ENCODE results near the gene PCMTD2.

The PCMTD2 gene

GRCh38 chr20:64257107-64257757 is 1.7 kb downstream of the PCMTD2 start:
- Histone ChIP-seq H3K27ac (ENCODE audit: low read length) (no peak overlapping the region), H3K27me3 (ENCODE audit: control insufficient read depth, insufficient read depth, low read length) (no peaks in the 10 kb centered on the region), H3K9me3 (ENCODE audit: control insufficient read depth, insufficient read depth, low read length) (no peaks in the 10 kb centered on the region), H3K36me3 (ENCODE audit: control insufficient read depth, insufficient read depth, low read length) (no peaks in the 10 kb centered on the region), H3K4me3 (ENCODE audit: low read length) (no peak overlapping the region), H3K4me1 (ENCODE audit: control insufficient read depth, insufficient read depth, low read length) (peaks cover 1% of the 10 kb centered on the region; the same call in 1 of the 2 replicates)
- no peak for DNase-seq (ENCODE audit: low read depth, low spot score)
- 100% methylated on average over 2 of the region's 13 CpGs for WGBS (ENCODE audit: insufficient coverage, insufficient read length)

- Histone ChIP-seq H3K4me3 (ENCODE audit: low read length) (no peak overlapping the region), H3K4me1 (ENCODE audit: control insufficient read depth, insufficient read depth, low read length) (peaks cover 1% of the 10 kb centered on the region; the same call in 1 of the 2 replicates), H3K36me3 (ENCODE audit: control insufficient read depth, insufficient read depth, low read length) (no peaks in the 10 kb centered on the region), H3K9me3 (ENCODE audit: control insufficient read depth, insufficient read depth, low read length) (no peaks in the 10 kb centered on the region), H3K27me3 (ENCODE audit: control insufficient read depth, insufficient read depth, low read length) (no peaks in the 10 kb centered on the region), H3K27ac (ENCODE audit: low read length) (no peak overlapping the region)
- WGBS (ENCODE audit: insufficient coverage, insufficient read length): no CpG with 5 or more reads among the region's 9 CpGs
- no peak for DNase-seq (ENCODE audit: low read depth, low spot score)
Observed at GRCh38 chr20:64258071-64258823, 2.7 kb downstream of the PCMTD2 start.

GRCh38 chr20:64260239-64260638 is 4.7 kb downstream of the PCMTD2 start:
- Histone ChIP-seq H3K27ac (ENCODE audit: low read length) (no peak overlapping the region), H3K9me3 (ENCODE audit: control insufficient read depth, insufficient read depth, low read length) (no peaks in the 10 kb centered on the region), H3K36me3 (ENCODE audit: control insufficient read depth, insufficient read depth, low read length) (no peaks in the 10 kb centered on the region), H3K4me3 (ENCODE audit: low read length) (no peak overlapping the region), H3K4me1 (ENCODE audit: control insufficient read depth, insufficient read depth, low read length) (peaks cover 1% of the 10 kb centered on the region; the same call in 1 of the 2 replicates), H3K27me3 (ENCODE audit: control insufficient read depth, insufficient read depth, low read length) (no peaks in the 10 kb centered on the region)
- WGBS (ENCODE audit: insufficient coverage, insufficient read length): no CpG with 5 or more reads among the region's 6 CpGs
- DNase-seq (ENCODE audit: low read depth, low spot score): no peak

GRCh38 chr20:64261138-64261537 is 5.6 kb downstream of the PCMTD2 start:
- Histone ChIP-seq H3K4me3 (ENCODE audit: low read length) (no peak overlapping the region), H3K36me3 (ENCODE audit: control insufficient read depth, insufficient read depth, low read length) (no peaks in the 10 kb centered on the region), H3K27ac (ENCODE audit: low read length) (no peak overlapping the region), H3K27me3 (ENCODE audit: control insufficient read depth, insufficient read depth, low read length) (no peaks in the 10 kb centered on the region), H3K9me3 (ENCODE audit: control insufficient read depth, insufficient read depth, low read length) (no peaks in the 10 kb centered on the region), H3K4me1 (ENCODE audit: control insufficient read depth, insufficient read depth, low read length) (peaks cover 1% of the 10 kb centered on the region; the same call in 1 of the 2 replicates)
- no CpG with 5 or more reads among the region's 9 CpGs for WGBS (ENCODE audit: insufficient coverage, insufficient read length)
- DNase-seq (ENCODE audit: low read depth, low spot score): no peak

GRCh38 chr20:64264091-64264490 is 8.5 kb downstream of the PCMTD2 start:
- no CpG with 5 or more reads among the region's 4 CpGs for WGBS (ENCODE audit: insufficient coverage, insufficient read length)
- no peak overlapping the region for H3K4me3 ChIP-seq (ENCODE audit: low read length)
- no peaks in the 10 kb centered on the region for H3K9me3 ChIP-seq (ENCODE audit: control insufficient read depth, insufficient read depth, low read length)
- no peaks in the 10 kb centered on the region for H3K27me3 ChIP-seq (ENCODE audit: control insufficient read depth, insufficient read depth, low read length)
- DNase-seq (ENCODE audit: low read depth, low spot score): no peak
- no peak overlapping the region for H3K27ac ChIP-seq (ENCODE audit: low read length)
- no peaks in the 10 kb centered on the region for H3K36me3 ChIP-seq (ENCODE audit: control insufficient read depth, insufficient read depth, low read length)
- H3K4me1 ChIP-seq (ENCODE audit: control insufficient read depth, insufficient read depth, low read length): no peaks in the 10 kb centered on the region

GRCh38 chr20:64265201-64265600 is 9.7 kb downstream of the PCMTD2 start:
- Histone ChIP-seq H3K4me3 (ENCODE audit: low read length) (no peak overlapping the region), H3K9me3 (ENCODE audit: control insufficient read depth, insufficient read depth, low read length) (no peaks in the 10 kb centered on the region), H3K36me3 (ENCODE audit: control insufficient read depth, insufficient read depth, low read length) (no peaks in the 10 kb centered on the region), H3K27ac (ENCODE audit: low read length) (no peak overlapping the region), H3K4me1 (ENCODE audit: control insufficient read depth, insufficient read depth, low read length) (no peaks in the 10 kb centered on the region), H3K27me3 (ENCODE audit: control insufficient read depth, insufficient read depth, low read length) (no peaks in the 10 kb centered on the region)
- DNase-seq (ENCODE audit: low read depth, low spot score): no peak
- no CpG with 5 or more reads among the region's 5 CpGs for WGBS (ENCODE audit: insufficient coverage, insufficient read length)

DNA sequence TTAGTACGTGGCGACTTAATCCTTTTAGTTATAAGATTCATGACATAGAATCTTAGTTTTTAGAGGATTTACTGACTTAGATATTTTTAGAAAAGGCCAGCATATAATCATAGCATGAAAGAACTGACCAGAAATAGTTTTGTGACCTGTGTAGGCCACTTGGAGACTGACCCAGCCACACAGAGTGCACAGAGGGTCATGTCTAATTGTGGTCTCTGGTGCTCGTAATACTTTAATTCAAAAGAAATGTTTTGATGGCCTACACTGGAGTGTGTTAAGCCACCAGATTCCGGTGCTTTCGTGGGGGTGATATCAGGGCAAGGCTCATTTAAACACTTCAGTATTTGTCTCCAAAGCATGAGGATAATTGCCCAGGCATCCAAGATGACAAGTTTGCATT is 11.4 kb downstream of the PCMTD2 start:
- Histone ChIP-seq H3K9me3 (ENCODE audit: control insufficient read depth, insufficient read depth, low read length) (no peaks in the 10 kb centered on the region), H3K36me3 (ENCODE audit: control insufficient read depth, insufficient read depth, low read length) (no peaks in the 10 kb centered on the region), H3K27ac (ENCODE audit: low read length) (no peak overlapping the region), H3K4me3 (ENCODE audit: low read length) (no peak overlapping the region), H3K4me1 (ENCODE audit: control insufficient read depth, insufficient read depth, low read length) (no peaks in the 10 kb centered on the region), H3K27me3 (ENCODE audit: control insufficient read depth, insufficient read depth, low read length) (no peaks in the 10 kb centered on the region)
- no peak for DNase-seq (ENCODE audit: low read depth, low spot score)
- no CpG with 5 or more reads among the region's 5 CpGs for WGBS (ENCODE audit: insufficient coverage, insufficient read length)

DNA sequence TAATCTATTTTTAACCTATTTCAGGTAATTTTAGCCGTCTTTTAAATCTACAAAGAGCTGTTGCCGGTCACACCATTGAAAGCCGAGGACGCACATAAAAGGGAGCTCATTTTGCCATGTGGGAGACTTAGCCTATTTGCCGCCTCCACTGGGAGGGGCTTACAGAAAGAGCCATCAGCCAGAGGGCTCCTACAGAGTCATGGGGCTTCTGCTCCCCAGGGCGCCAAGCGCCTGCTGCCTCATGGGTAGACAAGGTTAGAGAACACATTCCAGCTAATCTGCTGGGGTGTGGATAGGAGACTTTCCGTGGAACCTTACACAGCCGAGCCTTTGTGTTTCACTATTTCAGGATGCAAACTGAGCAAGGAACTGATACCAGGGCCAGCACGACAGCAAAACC is 12.6 kb downstream of the PCMTD2 start:
- no peak for DNase-seq (ENCODE audit: low read depth, low spot score)
- no CpG with 5 or more reads among the region's 10 CpGs for WGBS (ENCODE audit: insufficient coverage, insufficient read length)
- no peaks in the 10 kb centered on the region for H3K27me3 ChIP-seq (ENCODE audit: control insufficient read depth, insufficient read depth, low read length)
- H3K4me1 ChIP-seq (ENCODE audit: control insufficient read depth, insufficient read depth, low read length): no peaks in the 10 kb centered on the region
- no peaks in the 10 kb centered on the region for H3K36me3 ChIP-seq (ENCODE audit: control insufficient read depth, insufficient read depth, low read length)
- H3K27ac ChIP-seq (ENCODE audit: low read length): no peak overlapping the region
- H3K9me3 ChIP-seq (ENCODE audit: control insufficient read depth, insufficient read depth, low read length): no peaks in the 10 kb centered on the region
- H3K4me3 ChIP-seq (ENCODE audit: low read length): no peak overlapping the region

GRCh38 chr20:64269604-64270411 is 14.3 kb downstream of the PCMTD2 start:
- 0 out of 2 replicates have a peak, but pooled peaks cover 2% of the 10 kb centered on the region for H3K36me3 ChIP-seq (ENCODE audit: control insufficient read depth, insufficient read depth, low read length)
- H3K9me3 ChIP-seq (ENCODE audit: control insufficient read depth, insufficient read depth, low read length): no peaks in the 10 kb centered on the region
- no peak overlapping the region for H3K4me3 ChIP-seq (ENCODE audit: low read length)
- H3K27ac ChIP-seq (ENCODE audit: low read length): no peak overlapping the region
- no peaks in the 10 kb centered on the region for H3K4me1 ChIP-seq (ENCODE audit: control insufficient read depth, insufficient read depth, low read length)
- DNase-seq (ENCODE audit: low read depth, low spot score): no peak
- no peaks in the 10 kb centered on the region for H3K27me3 ChIP-seq (ENCODE audit: control insufficient read depth, insufficient read depth, low read length)
- over 99% methylated on average over 15 of the region's 53 CpGs for WGBS (ENCODE audit: insufficient coverage, insufficient read length)

GRCh38 chr20:64271636-64272035 is 16.1 kb downstream of the PCMTD2 start:
- DNase-seq (ENCODE audit: low read depth, low spot score): no peak
- Histone ChIP-seq H3K27ac (ENCODE audit: low read length) (no peak overlapping the region), H3K9me3 (ENCODE audit: control insufficient read depth, insufficient read depth, low read length) (no peaks in the 10 kb centered on the region), H3K4me3 (ENCODE audit: low read length) (no peak overlapping the region), H3K27me3 (ENCODE audit: control insufficient read depth, insufficient read depth, low read length) (no peaks in the 10 kb centered on the region), H3K36me3 (ENCODE audit: control insufficient read depth, insufficient read depth, low read length) (0 out of 2 replicates have a peak, but pooled peaks cover 2% of the 10 kb centered on the region), H3K4me1 (ENCODE audit: control insufficient read depth, insufficient read depth, low read length) (no peaks in the 10 kb centered on the region)
- no CpG with 5 or more reads among the region's 11 CpGs for WGBS (ENCODE audit: insufficient coverage, insufficient read length)
